ENCODE results near the gene EPX. TPM values are rescaled to one million over a fixed set of nuclear protein-coding genes. Genes with fewer than 3 reads are reported as not detected.
"Not testable (repeated sequence)": the region's sequence is repeated elsewhere in the genome, so short reads cannot be mapped to it uniquely, and the experiment has no call there.

EPX gene
- polyA plus RNA-seq (2011; rRNA removed) (not detected in 2 replicates), polyA plus RNA-seq (2017; fragmentation: RNase III; extraction: RNeasy Plus Mini Kit Qiagen cat#74134 plus additional on column Dnase treatment) (not detected in 3 replicates), polyA minus RNA-seq (2011; rRNA and poly(A)+ RNA removed) (not detected in 2 replicates)
- polyA plus RNA-seq (2012; cell fraction: cytosol; rRNA removed): not detected in 2 replicates
- polyA plus RNA-seq (2012; cell fraction: nucleus; rRNA removed): not detected in 2 replicates

- no peak for FAIRE-seq
- ATAC-seq: no peak
- TF ChIP-seq HEYL (CRISPR knock-in tag; IDR thresholded peaks at IDR 0.05) (no peak), RAD21 (conservative IDR thresholded peaks at IDR 0.05 in 1 of 2, IDR thresholded peaks at IDR 0.05 in 1 of 2) (no peak), JUN (IDR thresholded peaks at IDR 0.05) (no peak), RCOR1 (IDR thresholded peaks at IDR 0.05; ENCODE audit: low read depth, low read length) (no peak), HOXB13 (CRISPR knock-in tag; IDR thresholded peaks at IDR 0.05; ENCODE audit: low read depth) (no peak), JUNB (IDR thresholded peaks at IDR 0.05) (no peak), MAFK (IDR thresholded peaks at IDR 0.05; ENCODE audit: partially characterized antibody) (no peak), TFCP2L1 (CRISPR knock-in tag; IDR thresholded peaks at IDR 0.05) (no peak), ZNF302 (CRISPR knock-in tag; IDR thresholded peaks at IDR 0.05) (no peak)
- Histone ChIP-seq H3K4me2 (no peak within 1 kb of the TSS), H3K27ac (no peak within 1 kb of the TSS), H3K9me3 (no peaks in the 10 kb centered on the region), H3K4me3 (no peak within 1 kb of the TSS), H3K4me1 (peaks cover 12% of the 10 kb centered on the region; the same call in 2 of the 3 replicates)
- WGBS (ENCODE audit: missing lambda C conversion rate): 22% methylated on average over 6 of the region's 6 CpGs
- DNase-seq (ENCODE audit: low read depth in 1 of 2, low spot score in 1 of 2): no peak
- ChIA-PET CTCF (interaction anchor here (6.1 kb wide), 1 partner anchor 8 kb away, joined by 55 read pairs; no protein-coding TSS in a partner anchor), POLR2A (no interaction called here)
Observed at GRCh38 chr17:58192612-58193011, at the start of gene EPX. EPX (plus strand) TSS chr17:58192726; CDS start chr17:58192847, 121 bp downstream.

- 26% methylated on average over 4 of the region's 4 CpGs for WGBS (ENCODE audit: missing lambda C conversion rate)
- H3K9me3 ChIP-seq: peaks cover 35% of the 10 kb centered on the region
- POLR2A ChIA-PET; ATAC-seq; H3K4me2 ChIP-seq; FAIRE-seq; H3K4me1 ChIP-seq; DNase-seq (ENCODE audit: low read depth in 1 of 2, low spot score in 1 of 2); H3K4me3 ChIP-seq; H3K27ac ChIP-seq; CTCF ChIA-PET: not testable (repeated sequence)
Observed at GRCh38 chr17:58143335-58143734, 49.2 kb upstream of the EPX start.

- ATAC-seq (no peak), DNase-seq (ENCODE audit: low read depth in 1 of 2, low spot score in 1 of 2) (no peak), FAIRE-seq (no peak)
- no peak overlapping the region for H3K27ac ChIP-seq
- ChIA-PET CTCF (no interaction called here), POLR2A (no interaction called here)
- no peak overlapping the region for H3K4me3 ChIP-seq
- TF ChIP-seq E2F6 (IDR thresholded peaks at IDR 0.05; ENCODE audit: borderline replicate concordance, low read depth) (no peak), KDM1A (IDR thresholded peaks at IDR 0.05; ENCODE audit: low read depth) (no peak), NFE2L2 (conservative IDR thresholded peaks at IDR 0.05; ENCODE audit: low read length) (no peak), TP53 (CRISPR knock-in tag; IDR thresholded peaks at IDR 0.05) (no peak), CEBPB (IDR thresholded peaks at IDR 0.05) (no peak), EHMT2 (IDR thresholded peaks at IDR 0.05; ENCODE audit: low read depth) (no peak), FOSL2 (IDR thresholded peaks at IDR 0.05) (no peak), FOSL2 (CRISPR knock-in tag; IDR thresholded peaks at IDR 0.05) (peak; percentile 41; the same call in 1 of the 2 replicates), PBX3 (IDR thresholded peaks at IDR 0.05) (no peak)
- WGBS (ENCODE audit: missing lambda C conversion rate): 2% methylated on average over 1 of the region's 1 CpG
- H3K4me2 ChIP-seq: no peak overlapping the region
- H3K4me1 ChIP-seq: no peaks in the 10 kb centered on the region
- H3K9me3 ChIP-seq: peaks cover 35% of the 10 kb centered on the region
Observed at GRCh38 chr17:58144801-58145200, 47.7 kb upstream of the EPX start.

GRCh38 chr17:58147930-58148434 is 44.5 kb upstream of the EPX start, which contains the start of gene OR4D1:
OR4D1 (plus strand) TSS chr17:58148384; CDS start chr17:58155154, 6,770 bp downstream.
- ChIA-PET CTCF (interaction anchor here (1.4 kb wide), 1 partner anchor 25 kb away, joined by 4 read pairs; no protein-coding TSS in a partner anchor), POLR2A (no interaction called here)
- Histone ChIP-seq H3K4me2 (no peak within 1 kb of the TSS), H3K4me1 (no peaks in the 10 kb centered on the region), H3K9me3 (peaks cover 35% of the 10 kb centered on the region), H3K4me3 (no peak within 1 kb of the TSS), H3K27ac (no peak within 1 kb of the TSS)
- ATAC-seq (peak in 1 of 2 experiments; percentile 60; a peak in 2 of 6 replicates), FAIRE-seq (no peak), DNase-seq (ENCODE audit: low read depth in 1 of 2, low spot score in 1 of 2) (no peak)
- WGBS (ENCODE audit: missing lambda C conversion rate): 0% methylated on average over 1 of the region's 1 CpG
- TF ChIP-seq ATOH8 (CRISPR knock-in tag; IDR thresholded peaks at IDR 0.05; ENCODE audit: low read depth): no peak
- TF ChIP-seq POLR2A (IDR thresholded peaks at IDR 0.05; ENCODE audit: low read length): no peak
- no peak for TF ChIP-seq ZSCAN20 (CRISPR knock-in tag; IDR thresholded peaks at IDR 0.05)
- TF ChIP-seq MAFK (IDR thresholded peaks at IDR 0.05; ENCODE audit: partially characterized antibody): no peak
- TF ChIP-seq NPAS2 (CRISPR knock-in tag; IDR thresholded peaks at IDR 0.05; ENCODE audit: borderline replicate concordance): no peak
- TF ChIP-seq JUN (IDR thresholded peaks at IDR 0.05): no peak
- no peak for TF ChIP-seq ZNF302 (CRISPR knock-in tag; IDR thresholded peaks at IDR 0.05)
- no peak for TF ChIP-seq EHMT2 (IDR thresholded peaks at IDR 0.05; ENCODE audit: low read depth)
- TF ChIP-seq USF2 (IDR thresholded peaks at IDR 0.05): no peak
- TF ChIP-seq ZC3H11A (IDR thresholded peaks at IDR 0.05): no peak
- no peak for TF ChIP-seq RAD21 (conservative IDR thresholded peaks at IDR 0.05 in 1 of 2, IDR thresholded peaks at IDR 0.05 in 1 of 2)
